Stimulated activated CD8-positive, alpha-beta memory T cell treated with anti-CD3 and anti-CD28 coated beads, Interleukin-4, amount 100 ng/mL, for 24 hours (primary cell): ENCODE data around the gene CYP39A1.

Source experiments
- DNase-seq: peaks from one replicate; pipeline ENCODE4 v3.0.0-alpha.2; 2020; ENCODE audit warnings: low read depth

The CYP39A1 gene

DNA sequence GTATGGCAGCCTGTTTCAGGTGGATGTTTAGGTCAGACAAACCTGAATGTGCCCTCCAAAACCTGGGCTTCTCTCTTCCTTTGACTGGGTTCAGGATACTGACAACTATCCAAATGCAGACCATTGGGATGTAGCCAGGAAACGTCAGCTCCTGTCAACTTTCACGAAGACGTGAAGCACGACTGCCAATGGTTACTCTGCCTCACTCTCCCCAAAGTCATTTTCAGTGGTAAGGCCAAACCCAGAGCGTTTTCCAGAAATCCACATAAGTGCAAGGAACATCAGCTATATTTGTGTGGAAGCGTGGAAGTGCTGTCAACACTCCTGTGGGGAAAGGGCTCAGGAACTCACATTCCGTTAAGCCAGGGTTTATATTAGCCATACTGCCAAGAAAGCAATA lies 141.3 kb downstream of the CYP39A1 start:
- DNase-seq: no peak

DNA sequence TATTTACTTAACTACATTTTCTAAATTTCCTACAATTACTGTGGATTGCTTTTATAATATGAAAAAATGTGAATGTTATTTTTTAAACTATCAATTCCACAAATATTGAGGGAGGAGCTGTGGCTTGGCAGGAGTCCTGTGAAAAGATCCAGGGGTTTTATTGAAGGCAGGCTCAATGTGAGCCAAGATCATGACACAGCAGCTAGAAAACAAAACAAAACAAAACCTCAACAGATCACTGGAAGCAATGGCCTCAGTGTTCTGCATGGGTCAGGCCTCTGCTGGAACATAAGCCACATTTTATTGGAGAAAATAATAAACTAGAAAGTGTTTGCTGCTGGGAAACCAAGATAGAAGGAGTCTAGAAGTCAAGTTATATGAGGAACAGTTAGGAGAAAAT lies 142.0 kb downstream of the CYP39A1 start:
- DNase-seq: no peak

DNA sequence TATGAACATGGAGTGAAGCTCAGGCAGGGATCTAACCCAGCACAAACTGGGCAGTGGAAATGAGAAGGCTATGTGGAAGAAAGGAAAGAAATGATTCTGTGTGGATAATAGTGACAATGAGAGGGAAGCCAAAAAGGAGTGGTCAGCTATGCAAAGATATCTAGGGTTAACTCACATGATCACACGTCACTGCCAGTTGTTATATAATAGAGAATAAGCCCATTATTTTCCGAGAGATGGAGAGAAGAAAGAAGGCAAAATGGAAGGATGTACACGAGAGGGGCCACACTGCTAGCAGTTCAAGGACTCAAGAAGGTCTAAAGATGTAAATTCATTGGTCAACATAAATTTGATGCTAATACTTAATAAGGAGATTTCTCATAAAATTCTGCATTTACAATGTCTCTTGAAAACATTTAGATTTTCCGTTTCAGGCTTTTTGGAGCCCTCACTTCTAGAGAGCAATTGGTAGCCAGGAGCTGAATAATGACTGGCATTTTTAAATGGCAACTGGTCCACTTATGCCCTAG lies 142.6 kb downstream of the CYP39A1 start:
- no peak for DNase-seq

DNA sequence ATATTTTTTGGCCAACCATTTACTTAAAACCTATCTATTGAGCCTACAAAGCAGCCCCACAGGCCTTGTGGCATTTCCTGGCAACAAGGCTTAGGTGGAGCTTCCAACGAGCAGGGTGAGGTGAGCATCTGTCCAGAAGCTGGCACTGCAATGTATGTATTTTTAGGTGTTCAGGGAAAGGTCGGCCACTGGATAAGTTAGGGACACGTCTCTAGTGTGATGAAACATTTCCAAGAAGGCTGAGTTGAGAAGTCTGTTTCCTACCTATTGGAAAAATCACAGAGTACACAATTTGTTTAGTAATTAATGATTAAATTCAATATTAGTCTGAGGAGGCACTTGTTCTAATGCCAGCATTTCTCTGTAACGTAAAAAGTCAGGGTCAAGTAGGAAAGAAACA lies 143.6 kb downstream of the CYP39A1 start:
- DNase-seq: no peak

DNA sequence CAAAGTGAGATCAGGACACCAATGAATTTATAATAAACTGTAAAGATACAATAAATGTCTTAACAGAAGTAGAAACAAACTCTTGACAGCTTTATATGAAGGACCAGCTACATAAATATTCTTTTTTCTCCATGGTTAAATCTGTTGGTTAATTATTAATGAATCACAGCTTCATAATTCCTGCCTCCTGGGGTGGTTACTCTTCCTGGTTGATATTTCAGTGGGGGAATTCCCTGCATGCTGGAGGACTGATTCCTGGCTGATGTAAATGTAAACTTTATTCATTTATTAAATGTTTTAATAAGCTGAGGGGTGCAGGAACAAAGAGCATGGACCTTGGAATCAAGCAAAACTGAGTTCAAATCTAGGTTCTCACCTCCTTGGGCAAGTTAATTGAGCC lies 145.2 kb downstream of the CYP39A1 start:
- no peak for DNase-seq

DNA sequence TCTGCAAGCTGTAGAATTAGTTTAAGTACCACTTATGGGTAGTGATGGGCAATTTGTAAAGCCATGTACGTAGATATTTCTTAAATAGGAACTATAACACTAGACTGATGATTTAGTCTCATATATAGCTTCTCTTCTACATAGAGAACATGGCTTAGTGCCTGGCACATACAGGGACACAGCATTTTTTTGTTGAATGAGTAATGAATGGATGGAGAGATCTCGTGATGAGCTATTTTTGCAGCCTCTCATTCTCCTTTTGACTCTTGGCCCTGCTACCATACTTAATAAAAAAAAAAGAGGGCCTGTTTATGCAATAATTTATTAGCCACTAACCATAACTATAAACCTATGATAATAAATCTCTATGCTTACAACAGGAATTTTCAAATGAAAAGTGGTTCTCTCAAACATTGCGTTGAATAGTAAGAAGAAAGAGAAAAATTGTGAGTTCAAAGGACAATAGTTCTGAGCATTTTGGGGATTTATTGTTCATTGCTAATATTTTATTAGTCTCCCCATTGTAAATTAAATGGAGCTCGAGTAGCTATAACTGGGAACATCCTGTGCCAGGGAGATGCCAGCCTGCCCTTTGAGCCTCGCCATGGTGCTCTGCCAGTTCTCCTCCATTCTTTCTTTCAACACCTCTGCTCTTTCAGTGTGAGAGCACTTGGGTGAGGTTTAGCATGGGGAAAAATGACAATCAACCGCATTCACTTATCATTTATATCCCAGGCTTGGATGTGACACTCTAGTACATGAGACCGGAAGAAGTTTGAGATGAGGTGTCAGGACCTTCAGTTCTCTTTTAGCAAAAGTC lies 146.7 kb downstream of the CYP39A1 start:
- DNase-seq: no peak

DNA sequence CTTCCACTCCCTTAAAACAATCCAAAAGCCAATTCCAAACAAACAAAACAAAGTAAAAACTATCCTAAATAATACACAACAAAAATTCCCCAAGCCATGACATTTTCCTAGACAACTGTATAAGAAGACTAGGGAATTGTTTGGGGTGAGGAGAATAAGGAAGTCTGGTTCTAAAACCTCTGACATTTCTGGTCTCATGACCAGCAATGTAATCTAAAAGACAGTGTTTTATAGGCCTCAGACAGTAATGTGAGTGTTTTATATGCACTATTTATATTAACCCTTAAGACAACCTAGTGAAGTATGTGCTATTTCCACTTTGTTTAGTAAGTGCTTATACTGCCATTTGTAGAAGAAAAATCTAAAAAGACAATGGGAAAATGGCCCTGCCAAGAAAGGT lies 148.4 kb downstream of the CYP39A1 start:
- no peak for DNase-seq

DNA sequence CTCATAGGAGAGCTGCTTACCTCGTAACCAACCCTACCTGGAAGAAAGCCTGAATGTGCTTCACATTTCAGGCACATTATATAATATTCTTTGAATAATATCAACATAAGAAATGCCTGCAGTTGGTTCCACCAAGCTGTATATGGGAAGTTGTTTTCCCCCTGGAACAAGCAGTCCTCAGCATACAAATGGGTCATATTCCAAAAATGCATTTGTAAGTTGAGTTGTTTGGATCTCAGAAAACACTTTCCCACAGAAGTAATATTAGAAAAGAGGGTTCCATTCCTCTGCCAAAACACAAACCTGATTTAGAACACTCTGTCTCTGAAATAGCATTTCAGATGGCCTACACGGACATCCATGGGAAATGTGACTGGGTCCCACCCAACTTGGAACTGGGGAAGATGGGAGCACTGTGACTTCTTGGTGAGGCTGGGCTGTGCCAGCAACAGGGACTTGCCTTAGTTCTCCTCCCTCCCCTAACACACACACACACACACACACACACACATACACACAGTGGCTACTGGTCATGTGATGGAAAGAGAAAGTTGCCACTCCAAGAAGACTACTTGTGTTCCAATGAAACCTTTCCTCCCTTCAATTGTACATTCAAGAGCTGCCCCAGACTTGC lies 150.0 kb downstream of the CYP39A1 start:
- no peak for DNase-seq

DNA sequence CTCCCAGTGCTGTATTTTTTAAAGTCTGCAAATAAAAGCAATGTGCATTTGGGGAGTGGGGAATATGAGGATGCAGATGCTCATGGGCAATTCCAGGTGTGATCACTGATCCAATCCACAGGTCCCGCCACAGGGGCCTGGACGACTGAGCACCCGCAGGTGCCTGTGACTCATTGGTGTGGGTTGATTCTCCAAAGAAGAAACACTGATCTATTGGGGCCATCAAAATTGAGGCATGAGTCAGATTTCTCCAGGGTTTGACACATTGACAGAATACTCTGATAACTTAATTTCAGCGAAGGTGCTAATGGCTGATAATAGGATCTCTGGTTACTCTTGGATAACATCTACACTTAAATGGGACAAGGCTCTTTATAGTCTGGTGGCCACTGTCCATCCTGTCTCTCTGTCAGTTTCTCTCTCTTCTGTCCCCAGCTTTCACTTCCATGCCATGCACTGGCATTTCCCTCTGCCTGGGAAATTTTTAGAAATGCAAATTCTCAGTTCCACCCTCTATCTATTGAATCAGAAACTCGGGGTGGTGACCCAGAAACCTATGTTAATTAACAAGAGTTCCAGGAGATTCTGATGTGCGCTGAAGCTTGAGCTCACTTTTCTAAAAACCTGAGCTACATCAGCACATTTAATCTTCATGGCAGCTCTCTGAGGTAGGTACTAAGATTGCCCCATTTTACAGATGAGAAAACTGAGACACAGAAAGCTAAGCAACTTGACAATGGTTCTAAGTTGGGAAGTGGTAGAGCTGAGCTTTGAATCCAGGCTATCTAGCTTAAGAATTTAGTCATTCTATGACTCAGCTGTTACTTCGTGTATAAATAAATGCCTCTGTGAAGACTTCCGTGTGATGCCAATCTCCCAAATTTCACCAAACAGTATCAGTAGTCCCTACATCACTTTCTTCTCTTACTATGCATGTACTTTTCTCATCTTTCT lies 151.2 kb downstream of the CYP39A1 start:
- no peak for DNase-seq

DNA sequence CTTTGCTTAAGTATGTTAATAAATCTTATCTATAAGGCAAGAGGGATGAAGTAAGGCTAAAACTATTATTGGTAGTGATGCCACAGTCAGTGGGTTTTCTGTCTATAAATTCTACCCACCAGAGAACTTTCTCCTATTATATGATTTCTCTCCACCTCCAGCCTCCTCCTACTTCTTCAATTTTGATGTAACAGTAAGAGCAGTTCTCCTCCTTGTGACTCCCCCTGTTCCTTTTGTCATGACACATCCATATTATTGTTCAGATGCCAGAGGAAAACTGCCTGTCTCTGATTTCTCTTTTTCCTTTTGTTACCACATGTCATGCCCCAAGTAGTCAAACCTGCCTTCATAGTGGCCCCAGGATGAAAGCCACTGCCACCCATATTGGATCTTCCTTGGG lies 152.2 kb downstream of the CYP39A1 start:
- no peak for DNase-seq
